Inflammatory macrophage treated with lipopolysaccharide for 1 hour (primary cell): Measurements from ENCODE around the gene AFF4.

Experiments
- DNase-seq, 2 donors: peaks; one replicate each; pipeline ENCODE4 v3.0.0-alpha.2; 2020 to 2022

The AFF4 gene

GRCh38 chr5:132853790-132854189 is 109.6 kb downstream of the AFF4 start:
- no peak for DNase-seq

GRCh38 chr5:132853323-132853722 is 110.1 kb downstream of the AFF4 start:
- no peak for DNase-seq

GRCh38 chr5:132850066-132850465 is 113.4 kb downstream of the AFF4 start:
- no peak for DNase-seq

GRCh38 chr5:132849347-132849746 is 114.1 kb downstream of the AFF4 start:
- no peak for DNase-seq

- no peak for DNase-seq
Observed at GRCh38 chr5:132848270-132848669, 115.2 kb downstream of the AFF4 start.

- peak; percentile 42 to 45 for DNase-seq
Observed at GRCh38 chr5:132841305-132841704, 122.1 kb downstream of the AFF4 start.

- DNase-seq = no peak
Observed at GRCh38 chr5:132840896-132841295, 122.5 kb downstream of the AFF4 start.

- no peak for DNase-seq
Observed at GRCh38 chr5:132840313-132840712, 123.1 kb downstream of the AFF4 start.

- no peak for DNase-seq
Observed at GRCh38 chr5:132839426-132840301, 123.8 kb downstream of the AFF4 start.

GRCh38 chr5:132838516-132839282 is 124.7 kb downstream of the AFF4 start:
- no peak for DNase-seq

- no peak for DNase-seq
Observed at GRCh38 chr5:132837868-132838267, 125.6 kb downstream of the AFF4 start.

- no peak for DNase-seq
Observed at GRCh38 chr5:132836852-132837251, 126.6 kb downstream of the AFF4 start.

GRCh38 chr5:132834057-132834456 is 129.4 kb downstream of the AFF4 start:
- no peak for DNase-seq

GRCh38 chr5:132832612-132833011 is 130.8 kb downstream of the AFF4 start:
- no peak for DNase-seq

- DNase-seq = no peak
Observed at GRCh38 chr5:132831095-132831860, 132.2 kb downstream of the AFF4 start.

GRCh38 chr5:132830436-132831094 is 132.9 kb downstream of the AFF4 start, which contains the start of gene SHROOM1:
TSS of gene SHROOM1 (minus strand) at chr5:132830647. CDS start at chr5:132826140, 4,507 bp downstream.
- peak; percentile 43 to 56 for DNase-seq

GRCh38 chr5:132829742-132830435 is 133.5 kb downstream of the AFF4 start:
- DNase-seq = peak; percentile 44 to 75

- DNase-seq = no peak
Observed at GRCh38 chr5:132828846-132829494, 134.5 kb downstream of the AFF4 start.

GRCh38 chr5:132827943-132828673 is 135.3 kb downstream of the AFF4 start:
- no peak for DNase-seq

GRCh38 chr5:132826424-132827082 is 136.9 kb downstream of the AFF4 start:
- no peak for DNase-seq
